Measurements from ENCODE around the gene DGKD.

DGKD gene

DNA sequence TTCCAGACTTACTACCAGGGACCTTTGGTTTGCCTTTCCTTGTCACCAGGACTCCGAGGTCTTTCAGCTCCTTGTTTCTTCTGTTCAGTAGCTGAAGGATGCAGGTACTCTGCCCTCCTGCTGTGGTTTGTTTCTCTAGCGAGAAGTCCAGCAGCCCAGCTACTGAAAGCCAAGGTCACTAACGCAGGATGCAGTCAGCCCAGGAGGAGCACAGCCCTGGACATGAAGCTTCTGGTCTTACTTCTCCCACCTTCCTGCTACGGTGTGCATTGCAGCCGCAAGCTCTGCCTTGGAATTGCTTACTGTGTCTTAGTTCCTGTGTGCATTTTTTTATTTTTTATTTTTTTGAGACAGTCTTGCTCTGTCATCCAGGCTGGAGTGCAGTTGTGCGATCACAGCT lies 62.4 kb downstream of the DGKD start:
- no peak overlapping the region for H2AFZ ChIP-seq (ENCODE audit: low read length)
- no peak overlapping the region for H3K4me3 ChIP-seq (ENCODE audit: low read length, poor library complexity, severe bottlenecking)
- H3K9ac ChIP-seq (ENCODE audit: low read depth, low read length, poor library complexity, severe bottlenecking) = no peak overlapping the region
- peaks cover 100% of the 10 kb centered on the region for H3K79me2 ChIP-seq (ENCODE audit: insufficient read depth, low read length)
- peaks cover under 1% of the 10 kb centered on the region; the same call in 1 of the 2 replicates for H3K9me3 ChIP-seq (ENCODE audit: insufficient read depth, low read depth, low read length)
- H3K4me1 ChIP-seq (ENCODE audit: insufficient read depth, low read length, poor library complexity, severe bottlenecking) = peaks cover 39% of the 10 kb centered on the region
- no peaks in the 10 kb centered on the region for H3K9me2 ChIP-seq (replicated peaks; ENCODE audit: low read depth, low read length)
- H3K36me3 ChIP-seq (ENCODE audit: insufficient read depth, low read length) = peaks cover 28% of the 10 kb centered on the region; the same call in 1 of the 2 replicates
- H3K4me2 ChIP-seq (ENCODE audit: low read depth, low read length, poor library complexity, severe bottlenecking) = no peak overlapping the region
- H3K27me3 ChIP-seq (ENCODE audit: insufficient read depth, low read length, poor library complexity, severe bottlenecking) = no peaks in the 10 kb centered on the region
- no peak for TF ChIP-seq EZH2phosphoT487 (IDR thresholded peaks at IDR 0.05; ENCODE audit: borderline replicate concordance)
- TF ChIP-seq, protein P1, sequence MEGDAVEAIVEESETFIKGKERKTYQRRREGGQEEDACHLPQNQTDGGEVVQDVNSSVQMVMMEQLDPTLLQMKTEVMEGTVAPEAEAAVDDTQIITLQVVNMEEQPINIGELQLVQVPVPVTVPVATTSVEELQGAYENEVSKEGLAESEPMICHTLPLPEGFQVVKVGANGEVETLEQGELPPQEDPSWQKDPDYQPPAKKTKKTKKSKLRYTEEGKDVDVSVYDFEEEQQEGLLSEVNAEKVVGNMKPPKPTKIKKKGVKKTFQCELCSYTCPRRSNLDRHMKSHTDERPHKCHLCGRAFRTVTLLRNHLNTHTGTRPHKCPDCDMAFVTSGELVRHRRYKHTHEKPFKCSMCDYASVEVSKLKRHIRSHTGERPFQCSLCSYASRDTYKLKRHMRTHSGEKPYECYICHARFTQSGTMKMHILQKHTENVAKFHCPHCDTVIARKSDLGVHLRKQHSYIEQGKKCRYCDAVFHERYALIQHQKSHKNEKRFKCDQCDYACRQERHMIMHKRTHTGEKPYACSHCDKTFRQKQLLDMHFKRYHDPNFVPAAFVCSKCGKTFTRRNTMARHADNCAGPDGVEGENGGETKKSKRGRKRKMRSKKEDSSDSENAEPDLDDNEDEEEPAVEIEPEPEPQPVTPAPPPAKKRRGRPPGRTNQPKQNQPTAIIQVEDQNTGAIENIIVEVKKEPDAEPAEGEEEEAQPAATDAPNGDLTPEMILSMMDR (conservative IDR thresholded peaks at IDR 0.05; ENCODE audit: low read length) = no peak
- no peaks in the 10 kb centered on the region for H3F3A ChIP-seq (ENCODE audit: low read depth)
- peaks cover 45% of the 10 kb centered on the region for H4K20me1 ChIP-seq (ENCODE audit: insufficient read depth, low read length, poor library complexity, severe bottlenecking)

DNA sequence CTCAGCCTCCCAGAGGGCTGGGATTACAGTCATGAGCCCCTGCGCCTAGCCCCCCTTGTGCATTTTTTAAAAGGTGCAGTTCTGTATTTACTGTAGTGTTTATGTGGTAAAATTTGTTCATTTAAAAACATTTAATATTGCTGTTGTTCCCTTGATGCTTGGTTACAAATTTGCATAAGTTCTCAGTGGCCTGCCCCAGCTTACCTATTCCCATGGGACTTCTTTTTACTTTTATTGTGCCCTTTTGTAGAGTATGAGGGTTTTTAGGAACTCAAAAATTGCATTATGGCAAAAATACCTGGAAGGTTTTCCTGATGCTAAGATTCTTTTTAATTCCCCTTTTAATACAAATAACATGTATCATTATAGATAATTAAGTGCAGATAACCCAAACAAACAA lies 63.0 kb downstream of the DGKD start:
- Histone ChIP-seq H3K79me2 (ENCODE audit: insufficient read depth, low read length) (peaks cover 100% of the 10 kb centered on the region), H4K20me1 (ENCODE audit: insufficient read depth, low read length, poor library complexity, severe bottlenecking) (peaks cover 47% of the 10 kb centered on the region), H3K4me2 (ENCODE audit: low read depth, low read length, poor library complexity, severe bottlenecking) (no peak overlapping the region)

DNA sequence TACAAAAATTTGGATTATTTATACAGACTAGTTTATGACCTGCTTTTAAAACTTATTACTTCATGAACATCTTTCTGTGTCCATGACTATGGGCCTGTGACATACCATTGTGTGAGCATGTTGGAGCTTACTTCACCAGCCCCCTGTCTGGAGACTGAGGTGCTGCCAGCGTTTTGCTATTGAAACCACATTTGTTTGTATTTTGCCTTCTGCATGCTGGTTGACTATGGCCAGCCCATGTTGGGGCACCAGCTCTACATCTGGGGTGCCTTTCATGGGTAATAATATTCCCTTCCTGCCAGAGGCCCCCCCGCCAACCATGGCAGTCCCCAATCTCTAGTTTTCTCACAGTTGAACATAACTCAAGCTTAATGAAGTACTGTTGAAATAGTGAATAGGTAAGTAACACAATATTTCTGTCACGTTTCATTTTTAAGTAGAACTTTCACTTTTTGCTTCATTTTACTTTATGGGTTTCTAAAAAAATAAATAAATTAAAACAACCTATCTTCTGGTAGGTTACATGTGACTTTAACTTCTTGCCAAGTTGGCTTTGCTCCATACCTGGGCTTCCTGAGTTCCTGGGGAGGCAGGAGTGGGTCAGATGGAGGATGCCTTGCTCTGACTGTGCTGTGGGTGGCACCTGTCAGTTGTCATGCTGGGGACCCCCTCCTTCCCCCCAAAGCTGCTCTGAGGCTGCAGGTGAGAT lies 63.9 kb downstream of the DGKD start:
- peaks cover 30% of the 10 kb centered on the region; the same call in 1 of the 2 replicates for H3K36me3 ChIP-seq (ENCODE audit: insufficient read depth, low read length)
- H3K9me3 ChIP-seq (ENCODE audit: insufficient read depth, low read depth, low read length) = no peaks in the 10 kb centered on the region
- H3F3A ChIP-seq (ENCODE audit: low read depth) = no peaks in the 10 kb centered on the region
- TF ChIP-seq EZH2phosphoT487 (IDR thresholded peaks at IDR 0.05; ENCODE audit: borderline replicate concordance) = no peak
- TF ChIP-seq, protein P1 (conservative IDR thresholded peaks at IDR 0.05; ENCODE audit: low read length) = no peak
- peaks cover 52% of the 10 kb centered on the region for H3K4me1 ChIP-seq (ENCODE audit: insufficient read depth, low read length, poor library complexity, severe bottlenecking)
- no peak overlapping the region for H3K9ac ChIP-seq (ENCODE audit: low read depth, low read length, poor library complexity, severe bottlenecking)
- no peaks in the 10 kb centered on the region for H3K27me3 ChIP-seq (ENCODE audit: insufficient read depth, low read length, poor library complexity, severe bottlenecking)
- H3K79me2 ChIP-seq (ENCODE audit: insufficient read depth, low read length) = peaks cover 100% of the 10 kb centered on the region
- H3K9me2 ChIP-seq (replicated peaks; ENCODE audit: low read depth, low read length) = no peaks in the 10 kb centered on the region
- H3K4me3 ChIP-seq (ENCODE audit: low read length, poor library complexity, severe bottlenecking) = no peak overlapping the region
- H4K20me1 ChIP-seq (ENCODE audit: insufficient read depth, low read length, poor library complexity, severe bottlenecking) = peaks cover 48% of the 10 kb centered on the region
- no peak overlapping the region for H2AFZ ChIP-seq (ENCODE audit: low read length)
- H3K4me2 ChIP-seq (ENCODE audit: low read depth, low read length, poor library complexity, severe bottlenecking) = no peak overlapping the region

More for the DNA sequence above, 63.0 kb downstream of the DGKD start:
- H3K9ac ChIP-seq (ENCODE audit: low read depth, low read length, poor library complexity, severe bottlenecking) = no peak overlapping the region
- H3K9me3 ChIP-seq (ENCODE audit: insufficient read depth, low read depth, low read length) = no peaks in the 10 kb centered on the region
- peaks cover 24% of the 10 kb centered on the region; the same call in 1 of the 2 replicates for H3K36me3 ChIP-seq (ENCODE audit: insufficient read depth, low read length)
- H3K4me1 ChIP-seq (ENCODE audit: insufficient read depth, low read length, poor library complexity, severe bottlenecking) = peaks cover 45% of the 10 kb centered on the region
- no peak overlapping the region for H3K4me3 ChIP-seq (ENCODE audit: low read length, poor library complexity, severe bottlenecking)
- H2AFZ ChIP-seq (ENCODE audit: low read length) = no peak overlapping the region
- no peaks in the 10 kb centered on the region for H3K9me2 ChIP-seq (replicated peaks; ENCODE audit: low read depth, low read length)
- no peaks in the 10 kb centered on the region for H3K27me3 ChIP-seq (ENCODE audit: insufficient read depth, low read length, poor library complexity, severe bottlenecking)
- no peak for TF ChIP-seq EZH2phosphoT487 (IDR thresholded peaks at IDR 0.05; ENCODE audit: borderline replicate concordance)
- TF ChIP-seq, protein P1 (conservative IDR thresholded peaks at IDR 0.05; ENCODE audit: low read length) = no peak
- H3F3A ChIP-seq (ENCODE audit: low read depth) = no peaks in the 10 kb centered on the region

Measured in Loucy (cell line).